NCI-H2227 (cell line): ENCODE results near the gene VIT.
"Not testable (repeated sequence)": the region's sequence is repeated elsewhere in the genome, so short reads cannot be mapped to it uniquely, and the experiment has no call there.

Experiments used
- DNase-seq: peaks from one replicate; lab custom pipeline; 2025; ENCODE audit not compliant: unreplicated experiment; lab: John Stamatoyannopoulos, UW

VIT gene

GRCh38 chr2:36677996-36678605 lies 18.4 kb upstream of the VIT start:
- no peak for DNase-seq

GRCh38 chr2:36678856-36679255 lies 17.7 kb upstream of the VIT start:
- no peak for DNase-seq

GRCh38 chr2:36680012-36680411 lies 16.5 kb upstream of the VIT start:
- DNase-seq: no peak

GRCh38 chr2:36682562-36682961 lies 13.9 kb upstream of the VIT start:
- DNase-seq: no peak

GRCh38 chr2:36683002-36683401 lies 13.5 kb upstream of the VIT start:
- no peak for DNase-seq

- DNase-seq: not testable (repeated sequence)
Measured at GRCh38 chr2:36688291-36688690, 8.2 kb upstream of the VIT start.

GRCh38 chr2:36689013-36689412 lies 7.5 kb upstream of the VIT start:
- DNase-seq: not testable (repeated sequence)

- DNase-seq: no peak
Measured at GRCh38 chr2:36692121-36692520, 4.4 kb upstream of the VIT start.

GRCh38 chr2:36693825-36694224 lies 2.7 kb upstream of the VIT start:
- no peak for DNase-seq

GRCh38 chr2:36695746-36696415 lies 626 bp upstream of the VIT start:
- no peak for DNase-seq

- DNase-seq: no peak
Measured at GRCh38 chr2:36697424-36698066, 1.0 kb downstream of the VIT start.

GRCh38 chr2:36698993-36699392 lies 2.5 kb downstream of the VIT start:
- DNase-seq: no peak

GRCh38 chr2:36700311-36700710 lies 3.8 kb downstream of the VIT start:
- DNase-seq: no peak

- no peak for DNase-seq
Measured at GRCh38 chr2:36701391-36701795, 4.9 kb downstream of the VIT start.

GRCh38 chr2:36701918-36702317 lies 5.4 kb downstream of the VIT start:
- DNase-seq: no peak

- DNase-seq: no peak
Measured at GRCh38 chr2:36702781-36703180, 6.3 kb downstream of the VIT start.

GRCh38 chr2:36704475-36705150 lies 8.1 kb downstream of the VIT start:
- no peak for DNase-seq

GRCh38 chr2:36705326-36706020 lies 9.0 kb downstream of the VIT start:
- DNase-seq: no peak

- no peak for DNase-seq
Measured at GRCh38 chr2:36706021-36706876, 9.7 kb downstream of the VIT start.

GRCh38 chr2:36707050-36707449 lies 10.5 kb downstream of the VIT start:
- no peak for DNase-seq
